GM12801 (cell line): ENCODE measurements around the gene DCANP1.
A peak's percentile ranks its signal among the peaks of the same experiment; 100 is the strongest.

Experiments used
- TF ChIP-seq, protein P1 (sequence below): IDR thresholded peaks from one replicate; pipeline ENCODE4 v1.5.1; 2011; ENCODE audit warnings: control low read depth; ENCODE audit not compliant: insufficient read length; ENCODE audit errors: extremely low read depth

Gene DCANP1

DNA sequence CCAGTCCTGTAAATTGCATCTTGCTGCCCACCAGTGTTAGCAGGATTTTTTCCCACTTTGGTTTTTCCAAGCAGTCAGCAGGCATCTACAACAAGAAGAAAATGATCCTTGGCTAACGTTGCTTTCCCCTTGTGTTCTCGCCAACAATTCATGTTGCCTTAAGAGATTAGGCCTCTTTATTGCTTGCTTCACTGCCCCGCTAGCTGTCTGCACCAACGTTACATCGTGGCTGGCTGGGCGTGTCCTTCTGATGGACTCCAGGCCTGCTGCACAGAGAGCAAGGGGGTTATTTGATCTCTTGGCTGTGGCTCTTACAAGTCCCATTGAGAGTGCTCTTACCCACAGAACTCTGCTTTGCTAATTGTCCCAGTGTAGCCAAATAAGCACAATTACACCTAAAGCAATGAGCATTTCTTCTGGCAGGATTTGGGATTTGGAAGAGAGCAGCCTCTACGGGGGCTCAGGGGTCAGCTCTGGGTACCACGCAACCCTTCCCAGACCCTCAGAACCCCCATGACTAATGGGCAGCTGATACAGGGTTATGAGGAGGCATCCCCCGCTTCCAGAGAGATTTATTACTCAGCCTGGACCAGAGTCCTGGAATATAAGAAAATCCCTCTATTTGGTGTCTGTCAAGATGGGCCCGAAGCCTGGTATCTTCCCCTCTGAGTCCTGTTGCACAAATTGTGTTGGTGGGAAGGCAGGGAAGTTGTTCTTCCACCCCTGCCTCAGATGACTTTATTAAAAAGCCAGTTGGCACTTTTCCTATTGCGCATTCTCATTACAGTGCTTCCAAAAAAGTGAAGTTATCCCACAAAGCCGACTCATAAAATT, 17.6 kb downstream of the DCANP1 start:
- TF ChIP-seq, protein P1, sequence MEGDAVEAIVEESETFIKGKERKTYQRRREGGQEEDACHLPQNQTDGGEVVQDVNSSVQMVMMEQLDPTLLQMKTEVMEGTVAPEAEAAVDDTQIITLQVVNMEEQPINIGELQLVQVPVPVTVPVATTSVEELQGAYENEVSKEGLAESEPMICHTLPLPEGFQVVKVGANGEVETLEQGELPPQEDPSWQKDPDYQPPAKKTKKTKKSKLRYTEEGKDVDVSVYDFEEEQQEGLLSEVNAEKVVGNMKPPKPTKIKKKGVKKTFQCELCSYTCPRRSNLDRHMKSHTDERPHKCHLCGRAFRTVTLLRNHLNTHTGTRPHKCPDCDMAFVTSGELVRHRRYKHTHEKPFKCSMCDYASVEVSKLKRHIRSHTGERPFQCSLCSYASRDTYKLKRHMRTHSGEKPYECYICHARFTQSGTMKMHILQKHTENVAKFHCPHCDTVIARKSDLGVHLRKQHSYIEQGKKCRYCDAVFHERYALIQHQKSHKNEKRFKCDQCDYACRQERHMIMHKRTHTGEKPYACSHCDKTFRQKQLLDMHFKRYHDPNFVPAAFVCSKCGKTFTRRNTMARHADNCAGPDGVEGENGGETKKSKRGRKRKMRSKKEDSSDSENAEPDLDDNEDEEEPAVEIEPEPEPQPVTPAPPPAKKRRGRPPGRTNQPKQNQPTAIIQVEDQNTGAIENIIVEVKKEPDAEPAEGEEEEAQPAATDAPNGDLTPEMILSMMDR = no peak

DNA sequence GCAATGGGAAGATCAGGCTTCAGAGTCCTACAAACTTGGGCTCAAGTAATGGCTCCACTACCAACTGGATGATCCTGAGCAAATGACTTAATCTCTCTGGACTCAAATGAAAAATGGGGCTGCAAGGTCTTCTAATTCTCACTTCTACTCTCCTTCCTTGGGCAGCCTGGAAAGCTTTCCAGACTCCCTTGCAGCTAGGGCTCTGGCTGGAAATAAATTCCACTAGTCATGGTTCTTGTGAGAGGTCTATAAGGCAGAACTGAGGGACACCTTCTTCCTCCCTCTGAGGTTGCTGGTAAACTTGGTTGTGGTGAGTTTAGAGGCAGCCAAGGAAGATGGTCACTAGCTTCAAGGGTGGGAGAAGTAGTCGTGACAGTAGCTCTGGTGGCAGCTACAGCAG, 18.6 kb downstream of the DCANP1 start:
- TF ChIP-seq, protein P1 = no peak

DNA sequence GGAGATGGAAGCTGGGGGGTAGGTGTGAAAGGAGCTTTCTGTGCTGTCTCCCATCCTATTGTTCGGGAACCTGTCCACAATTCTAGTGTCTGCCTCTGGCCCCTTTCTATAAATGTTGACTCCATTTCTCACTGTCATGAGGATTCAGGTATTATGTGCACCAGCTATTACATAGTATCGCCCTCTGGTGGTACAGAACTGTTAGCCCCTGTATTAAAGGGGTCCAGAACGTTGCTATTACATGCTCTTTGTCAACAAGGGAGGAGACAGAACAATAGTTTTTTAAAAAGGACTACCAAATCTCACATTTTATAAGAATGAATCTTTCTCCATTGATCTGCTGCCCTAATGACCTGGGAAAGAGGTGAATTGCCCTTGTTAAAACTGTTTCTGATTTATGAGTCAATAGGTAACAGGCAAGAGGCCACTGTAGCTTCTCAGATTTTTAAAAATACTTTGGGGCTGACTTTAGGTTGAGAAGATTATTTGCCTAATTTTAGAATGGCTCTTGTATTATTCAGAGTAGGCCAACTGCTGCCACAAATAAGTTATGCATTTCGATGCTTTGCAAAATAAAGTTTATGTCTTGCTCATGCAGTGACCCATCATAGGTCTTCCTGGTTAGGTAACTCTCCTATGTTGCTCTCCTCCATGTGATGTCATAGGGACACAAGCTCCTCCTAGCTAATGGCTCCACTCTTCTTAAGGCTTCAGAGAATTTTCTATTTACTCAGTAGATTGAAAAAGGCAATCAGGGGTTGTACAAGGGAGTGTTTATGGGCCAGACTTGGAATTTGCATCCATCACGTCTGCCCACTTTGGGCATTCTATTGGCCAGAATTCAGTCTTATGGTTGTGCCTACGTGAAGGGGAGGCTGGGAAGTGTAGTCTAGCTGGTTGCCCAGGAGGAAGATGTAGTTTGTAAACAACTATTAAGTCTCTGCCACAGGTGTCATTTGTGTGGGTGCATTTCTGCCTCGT, 20.8 kb downstream of the DCANP1 start:
- TF ChIP-seq, protein P1 = peak; percentile 71

DNA sequence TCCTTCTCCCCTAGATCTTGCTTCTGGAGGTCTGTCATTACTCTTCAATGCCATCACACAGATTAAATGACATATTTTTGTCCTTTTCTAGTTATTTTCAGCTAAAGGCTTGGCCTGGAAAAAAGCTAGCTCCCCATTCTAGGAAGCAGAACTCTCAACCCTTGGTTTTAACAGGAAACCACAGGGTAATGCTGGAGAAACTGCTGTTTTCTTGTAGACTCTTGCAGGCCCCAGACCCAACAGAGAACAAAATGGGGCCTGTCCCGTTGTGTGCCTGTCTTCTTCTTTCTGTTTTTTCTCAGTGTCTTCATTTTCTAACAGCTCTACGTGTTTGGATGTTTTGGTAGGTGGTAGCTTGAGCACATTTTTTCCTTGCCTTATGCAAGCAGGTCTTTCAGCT, 21.5 kb downstream of the DCANP1 start:
- TF ChIP-seq, protein P1 = no peak

DNA sequence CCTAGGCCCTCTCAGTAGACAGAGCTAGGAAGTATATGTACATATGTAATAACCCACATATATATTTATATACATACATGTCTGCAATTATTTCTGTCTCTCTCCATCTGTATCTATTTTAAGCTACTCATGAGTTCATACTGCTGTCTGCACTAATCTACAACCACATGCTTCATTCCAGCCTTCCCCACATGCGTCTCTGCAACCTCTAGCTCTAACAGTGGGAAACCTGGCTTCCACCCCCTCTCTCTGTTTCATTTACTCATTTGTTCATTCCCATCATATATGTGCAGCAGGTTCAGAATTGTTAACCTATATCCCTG, 23.3 kb downstream of the DCANP1 start:
- TF ChIP-seq, protein P1 = no peak

DNA sequence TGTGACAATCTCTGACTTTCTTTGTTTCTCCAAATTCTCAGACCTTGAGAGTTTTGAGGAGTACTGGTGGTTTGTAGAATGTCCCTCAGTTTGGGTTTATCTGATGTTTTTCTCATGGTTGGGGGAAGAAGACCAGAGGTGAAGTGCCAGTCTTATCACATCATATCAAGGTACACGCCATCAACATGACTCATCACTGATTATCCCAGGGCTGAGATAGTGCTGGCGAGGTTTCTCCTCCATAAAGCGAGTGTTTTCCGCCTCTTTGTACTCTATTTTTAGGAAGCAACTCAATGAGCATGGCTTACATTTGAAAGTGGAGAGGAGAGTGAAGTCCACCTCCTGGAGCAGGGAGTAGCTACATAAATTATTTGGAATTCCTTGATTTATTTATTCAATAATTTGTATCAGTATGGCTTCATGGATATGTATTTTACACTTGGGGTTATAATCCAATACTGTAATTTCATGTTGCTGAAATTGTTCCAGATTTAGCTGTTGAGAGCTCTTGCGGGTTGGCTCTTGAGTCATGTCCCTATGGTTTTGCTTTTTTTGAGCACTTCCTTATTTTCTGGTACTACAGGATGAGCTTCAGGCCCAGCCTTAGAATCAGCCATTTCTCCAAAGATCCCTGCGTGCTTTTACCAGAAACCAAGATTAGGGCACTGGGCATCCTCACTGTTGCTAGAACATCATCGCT, 23.9 kb downstream of the DCANP1 start:
- TF ChIP-seq, protein P1 = no peak

DNA sequence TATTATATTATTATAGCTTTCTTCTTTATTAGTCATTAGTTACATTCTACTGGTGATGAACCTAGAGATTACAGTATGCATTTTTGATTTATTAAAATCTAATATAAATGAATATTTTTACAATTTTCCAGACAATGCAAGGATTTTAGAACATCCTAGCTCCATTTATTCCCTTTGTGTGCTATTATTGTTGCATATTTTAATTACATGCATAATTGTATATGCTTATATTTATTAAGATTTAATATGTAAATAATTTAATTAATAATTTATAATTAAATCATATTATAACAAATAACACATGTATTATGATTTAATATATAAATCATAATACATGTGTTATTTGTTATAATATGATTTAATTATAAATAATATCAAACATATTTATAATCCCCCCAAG, 24.7 kb downstream of the DCANP1 start:
- TF ChIP-seq, protein P1 = no peak
